PC-9 (cell line): ENCODE results near the gene ROR2.

ENCODE experiments used
- EZH2 ChIP-seq: fragments of 200-600 bp; sonication (generic); IDR thresholded peaks from 2 replicates; pipeline ENCODE4 v1.8.0; 2017; ENCODE audit warnings: antibody characterized with exemption, low read depth
- TF ChIP-seq, protein P1 (sequence below): fragments of 200-600 bp; sonication (generic); conservative IDR thresholded peaks from 2 replicates; pipeline ENCODE4 v1.6.1; 2017; ENCODE audit warnings: mixed run types, antibody characterized with exemption, mild to moderate bottlenecking, moderate library complexity

GRCh38 chr9:91716239-91716638 is 233.8 kb downstream of the ROR2 start:
- TF ChIP-seq, protein P1, sequence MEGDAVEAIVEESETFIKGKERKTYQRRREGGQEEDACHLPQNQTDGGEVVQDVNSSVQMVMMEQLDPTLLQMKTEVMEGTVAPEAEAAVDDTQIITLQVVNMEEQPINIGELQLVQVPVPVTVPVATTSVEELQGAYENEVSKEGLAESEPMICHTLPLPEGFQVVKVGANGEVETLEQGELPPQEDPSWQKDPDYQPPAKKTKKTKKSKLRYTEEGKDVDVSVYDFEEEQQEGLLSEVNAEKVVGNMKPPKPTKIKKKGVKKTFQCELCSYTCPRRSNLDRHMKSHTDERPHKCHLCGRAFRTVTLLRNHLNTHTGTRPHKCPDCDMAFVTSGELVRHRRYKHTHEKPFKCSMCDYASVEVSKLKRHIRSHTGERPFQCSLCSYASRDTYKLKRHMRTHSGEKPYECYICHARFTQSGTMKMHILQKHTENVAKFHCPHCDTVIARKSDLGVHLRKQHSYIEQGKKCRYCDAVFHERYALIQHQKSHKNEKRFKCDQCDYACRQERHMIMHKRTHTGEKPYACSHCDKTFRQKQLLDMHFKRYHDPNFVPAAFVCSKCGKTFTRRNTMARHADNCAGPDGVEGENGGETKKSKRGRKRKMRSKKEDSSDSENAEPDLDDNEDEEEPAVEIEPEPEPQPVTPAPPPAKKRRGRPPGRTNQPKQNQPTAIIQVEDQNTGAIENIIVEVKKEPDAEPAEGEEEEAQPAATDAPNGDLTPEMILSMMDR, result no peak
- TF ChIP-seq EZH2, result no peak
